ENCODE data around the gene RBM4B.
"Not testable (repeated sequence)": the region's sequence is repeated elsewhere in the genome, so short reads cannot be mapped to it uniquely, and the experiment has no call there.

Gene RBM4B

GRCh38 chr11:66686100-66686785, 8.6 kb upstream of the RBM4B start:
- no peak for DNase-seq

DNA sequence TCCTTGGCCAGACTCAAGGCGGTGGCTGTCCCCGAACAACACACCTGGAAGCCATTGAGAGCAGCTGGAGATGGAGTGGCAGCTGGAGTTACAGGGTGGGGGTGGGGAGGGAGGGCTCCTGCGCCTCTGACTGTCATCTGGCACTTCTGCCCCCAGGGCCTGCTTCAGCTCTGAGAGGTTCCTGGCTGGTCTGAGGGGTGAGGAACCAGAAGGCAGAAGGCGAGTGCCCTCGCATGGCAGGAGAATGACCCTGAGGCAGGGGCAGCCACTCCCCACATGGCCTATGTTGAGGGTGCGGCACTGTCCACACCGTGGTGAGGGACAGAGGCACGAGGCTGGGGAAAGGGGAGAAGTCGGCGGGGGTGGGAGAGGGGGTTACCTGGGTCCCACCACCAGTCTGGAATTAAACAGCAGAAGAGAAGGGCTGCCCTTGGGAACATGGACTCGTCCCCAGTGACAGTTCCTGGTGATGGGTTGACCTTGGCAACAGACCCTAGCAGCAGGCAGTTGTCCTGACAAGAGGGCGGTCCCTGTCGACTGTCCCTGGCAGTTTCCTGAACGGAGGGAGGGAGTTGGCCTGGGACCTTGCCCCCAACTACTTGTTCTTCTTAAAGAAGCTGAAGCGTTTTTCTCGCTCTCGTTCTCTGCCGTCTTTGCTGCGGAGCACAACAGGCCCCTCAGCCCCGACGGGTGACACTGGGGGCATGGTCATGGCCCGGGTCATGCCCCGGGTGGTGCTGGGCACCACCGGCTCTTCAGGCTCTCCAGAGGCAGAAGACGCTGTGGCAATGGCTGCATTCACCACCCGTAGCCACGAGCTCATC, 7.8 kb upstream of the RBM4B start:
- peak; percentile 20 for DNase-seq

DNA sequence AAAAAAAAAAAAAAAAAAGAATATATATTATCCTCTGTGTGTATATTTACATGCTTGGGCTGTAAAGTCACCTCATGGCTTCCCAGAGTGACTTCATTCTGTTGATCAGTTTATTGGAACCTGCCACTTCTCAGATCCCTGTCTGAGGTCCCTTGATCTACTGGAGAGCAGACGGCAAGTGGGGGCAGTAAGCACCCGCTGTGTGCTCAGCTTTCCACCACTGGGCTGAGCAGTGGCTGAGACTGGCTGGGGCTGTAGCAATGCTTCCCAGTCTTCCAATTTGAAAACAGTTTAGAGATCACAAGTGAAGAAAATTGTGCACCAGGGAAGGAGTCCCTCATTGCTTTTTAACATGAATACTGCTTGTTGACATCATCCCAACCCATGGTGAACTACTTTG, 6.9 kb upstream of the RBM4B start:
- no peak for DNase-seq

GRCh38 chr11:66683877-66684276, 6.2 kb upstream of the RBM4B start:
- DNase-seq = no peak

DNA sequence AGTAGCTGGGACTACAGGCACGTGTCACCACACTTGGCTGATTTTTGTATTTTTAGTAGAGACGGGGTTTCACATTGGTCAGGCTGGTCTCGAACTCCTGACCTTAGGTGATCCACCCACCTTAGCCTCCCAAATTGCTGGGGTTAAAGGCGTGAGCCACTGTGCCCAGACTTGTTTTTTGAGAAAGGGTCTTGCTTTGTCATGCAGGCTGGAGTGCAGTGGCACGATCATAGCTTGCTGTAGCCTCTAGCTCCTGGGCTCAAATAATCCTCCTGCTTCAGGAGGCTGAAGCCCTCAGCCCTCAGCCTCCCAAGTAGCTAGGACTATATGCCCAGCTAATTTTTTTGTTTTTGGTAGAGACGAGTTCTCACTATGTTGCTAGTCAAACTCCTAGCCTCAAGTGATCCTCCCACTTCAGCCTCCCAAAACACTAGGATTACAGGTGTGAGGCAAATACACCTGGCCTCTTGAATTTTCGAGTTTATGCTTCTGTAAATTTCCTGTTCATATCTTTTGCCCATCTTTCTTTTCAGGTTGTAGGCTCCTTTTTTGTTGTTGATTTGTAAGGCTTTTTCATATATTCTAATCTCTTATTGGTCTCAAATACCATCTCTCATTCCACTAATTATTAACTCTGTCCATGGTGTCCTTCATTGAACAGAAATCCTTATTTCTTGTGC, 3.4 kb upstream of the RBM4B start:
- no peak for DNase-seq

DNA sequence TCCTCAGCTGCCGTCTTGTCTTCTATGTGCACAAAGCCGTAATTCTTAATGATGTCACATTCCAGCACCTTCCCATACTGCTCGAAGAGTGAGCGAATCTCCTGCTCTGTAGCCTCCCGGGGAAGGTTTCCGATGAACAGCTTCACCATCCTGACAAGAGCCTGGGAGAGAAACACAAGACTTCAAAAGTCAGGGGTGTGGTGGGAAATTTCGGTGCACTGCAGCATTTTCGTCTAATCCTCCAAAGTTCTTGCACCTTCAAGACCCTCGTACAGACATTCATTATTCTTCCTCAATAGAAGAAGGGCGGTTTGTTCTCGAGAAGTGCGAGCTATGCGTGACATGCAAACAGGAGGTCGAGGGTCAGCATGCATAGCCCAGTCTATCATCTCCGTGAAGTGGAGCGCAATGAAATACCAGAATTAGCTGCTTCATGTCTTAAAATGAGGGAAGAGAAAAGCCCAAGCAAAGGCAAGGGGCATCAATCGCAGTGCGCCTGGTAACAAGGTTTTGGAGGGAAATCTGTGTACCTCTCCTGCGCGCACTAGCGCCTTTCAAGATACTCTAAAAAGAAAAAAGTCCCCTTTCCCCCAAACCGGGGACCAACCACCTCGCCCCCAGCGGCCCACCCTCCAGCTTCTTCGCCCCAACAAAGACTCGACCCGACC, 622 bp downstream of the RBM4B start:
- no peak for DNase-seq

DNA sequence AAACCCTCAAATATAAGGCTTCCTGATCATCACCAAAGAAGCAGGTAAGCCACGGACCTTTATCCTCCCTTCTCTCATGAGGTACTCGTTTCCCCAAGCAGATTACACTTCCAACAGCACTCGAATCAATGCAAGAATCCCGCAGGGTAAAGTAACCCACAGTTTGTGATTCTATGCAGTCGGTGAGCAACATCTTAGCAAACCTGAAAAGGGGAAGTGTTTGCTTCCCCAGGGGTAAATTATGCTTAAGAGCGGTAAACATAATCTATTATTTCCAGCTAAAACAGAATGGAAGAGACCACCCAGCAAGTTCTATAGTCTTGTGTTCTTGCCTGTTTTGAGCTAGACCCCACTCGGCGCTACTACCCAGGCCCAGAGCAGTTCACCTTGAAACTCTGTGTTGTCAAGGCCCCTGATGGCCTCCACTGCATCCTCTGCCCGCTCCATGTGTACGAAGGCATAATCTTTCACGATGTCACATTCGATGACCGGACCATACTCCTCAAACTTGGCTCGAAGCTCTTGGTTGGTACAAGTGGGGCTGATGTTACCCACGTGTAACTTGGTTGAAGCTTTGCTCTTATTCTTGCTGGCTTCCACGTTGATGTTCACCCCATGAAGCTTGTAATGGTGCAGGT, 1.3 kb downstream of the RBM4B start:
- no peak for DNase-seq

GRCh38 chr11:66674964-66675602, 2.6 kb downstream of the RBM4B start:
- no peak for DNase-seq

DNA sequence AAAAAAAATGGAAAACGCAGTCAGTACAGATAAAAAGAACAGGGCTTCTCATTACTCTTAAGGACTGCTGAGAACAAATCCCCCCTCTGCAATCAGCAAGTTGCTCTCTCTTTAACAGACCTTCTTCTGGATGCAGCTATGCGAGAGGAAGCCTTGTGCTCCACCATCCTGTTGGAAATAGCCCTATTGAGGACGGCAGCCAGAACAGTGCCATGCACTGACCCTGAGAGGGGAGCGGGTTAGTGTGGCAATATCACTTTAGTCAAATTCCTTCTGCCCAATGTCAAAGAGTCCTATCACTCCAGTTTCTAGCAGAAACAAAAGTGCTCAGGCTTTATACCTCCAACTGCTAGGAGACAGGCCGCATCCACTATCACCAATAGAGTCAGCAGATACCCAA, 6.9 kb downstream of the RBM4B start:
- DNase-seq = no peak

DNA sequence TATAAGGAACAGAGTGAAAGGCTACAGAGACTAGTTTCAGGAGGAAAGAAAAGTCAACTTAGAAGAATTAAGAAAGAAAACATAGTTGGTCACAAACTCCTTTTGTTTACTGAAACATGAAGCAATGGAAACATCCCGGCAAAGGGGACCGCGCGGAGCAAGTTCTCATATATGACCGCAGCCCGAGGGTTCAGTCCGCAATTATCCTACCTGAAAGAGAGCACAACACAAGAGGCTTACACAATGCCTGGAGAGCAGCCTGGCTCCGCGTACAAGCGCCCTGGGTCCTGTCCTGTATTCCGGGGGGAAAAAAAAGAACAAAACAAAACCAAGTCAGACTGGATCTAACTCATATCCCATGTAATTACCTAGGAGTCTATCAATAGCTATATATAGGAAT, 12.3 kb downstream of the RBM4B start:
- DNase-seq = no peak

DNA sequence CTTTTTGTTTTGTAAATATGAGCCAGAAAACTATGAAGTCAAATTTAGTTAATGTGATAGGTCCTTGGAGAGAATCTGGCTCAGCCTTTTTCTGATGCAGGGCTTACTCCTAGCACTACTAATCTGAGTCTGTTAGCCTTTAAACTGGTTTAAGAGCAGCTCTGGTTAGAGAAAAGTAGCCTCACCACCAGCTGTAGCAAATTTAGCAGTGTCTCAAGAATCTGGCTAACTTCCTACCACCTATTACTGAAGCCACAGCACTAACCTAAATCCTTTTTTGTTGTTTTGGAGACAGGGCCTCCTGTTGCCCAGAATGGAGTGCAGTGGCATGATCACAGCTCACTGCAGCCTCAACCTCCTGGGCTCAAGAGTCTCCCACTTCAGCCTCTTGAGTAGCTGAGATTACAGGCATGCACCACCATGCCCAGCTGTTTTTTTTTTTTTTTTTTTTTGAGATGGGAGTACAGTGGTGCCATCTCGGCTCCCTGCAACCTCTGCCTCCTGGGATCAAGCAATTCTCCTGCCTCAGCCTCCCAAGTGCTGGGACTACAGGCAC, 13.9 kb downstream of the RBM4B start:
- peak; percentile 30 for DNase-seq

DNA sequence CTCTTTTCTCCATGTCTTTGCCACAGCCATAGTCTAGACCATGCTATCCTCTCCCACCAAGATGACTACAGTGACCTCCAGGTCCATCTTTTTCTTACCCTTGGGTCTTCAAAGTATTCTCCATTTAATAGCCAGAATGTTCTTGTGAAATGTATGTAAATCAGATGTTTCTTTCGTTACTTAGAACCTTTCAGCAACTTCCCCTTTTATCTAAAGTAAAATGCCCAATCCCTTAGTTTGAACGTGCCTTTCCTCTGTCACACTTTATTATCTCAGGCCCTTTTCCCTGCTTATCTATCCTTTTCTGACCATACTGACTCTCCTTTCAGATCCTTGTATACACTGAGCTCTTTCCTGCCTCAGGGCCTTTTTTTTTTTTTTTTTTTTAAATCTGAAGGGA, 17.9 kb downstream of the RBM4B start:
- no peak for DNase-seq

DNA sequence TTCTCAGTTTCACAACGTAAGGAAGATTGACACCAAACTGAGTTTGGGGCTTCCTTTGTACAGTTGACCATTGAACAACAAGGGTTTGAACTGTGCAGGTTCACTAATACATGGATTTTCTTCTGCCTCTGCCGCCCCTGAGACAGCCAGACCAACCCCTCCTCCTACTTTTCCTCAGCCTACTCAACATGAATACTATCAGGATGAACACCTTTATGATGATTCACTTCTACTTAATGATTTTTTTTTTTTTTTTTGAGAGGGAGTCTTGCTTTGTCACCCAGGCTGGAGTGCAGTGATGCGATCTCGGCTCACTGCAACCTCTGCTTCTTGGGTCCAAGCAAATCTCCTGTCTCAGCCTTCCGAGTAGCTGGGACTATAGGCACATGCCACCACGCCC, 24.6 kb downstream of the RBM4B start:
- no peak for DNase-seq

- DNase-seq = no peak
Observed at GRCh38 chr11:66652651-66653050, 25.0 kb downstream of the RBM4B start.

- DNase-seq = no peak
Observed at GRCh38 chr11:66651016-66651415, 26.7 kb downstream of the RBM4B start.

GRCh38 chr11:66649903-66650302, 27.8 kb downstream of the RBM4B start:
- no peak for DNase-seq

DNA sequence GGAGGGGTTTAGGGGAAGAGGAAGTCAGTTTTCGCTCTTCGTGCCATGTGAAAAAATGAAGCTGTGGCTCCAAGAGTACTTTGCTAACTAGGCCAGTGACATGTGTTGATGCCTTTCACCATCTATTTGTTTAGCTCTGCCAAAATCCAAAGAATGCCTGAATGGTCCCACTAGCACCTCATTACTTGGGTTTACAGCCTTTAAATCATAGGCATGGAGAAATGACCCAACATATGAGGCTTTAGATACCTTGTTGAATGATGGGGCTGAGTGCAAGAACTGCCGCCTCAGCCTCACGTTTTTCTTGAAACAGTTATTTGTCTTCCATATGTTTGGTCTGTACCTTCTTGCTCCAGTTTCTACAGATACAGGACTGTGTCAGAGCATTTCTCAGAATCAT, 30.9 kb downstream of the RBM4B start:
- DNase-seq = no peak

DNA sequence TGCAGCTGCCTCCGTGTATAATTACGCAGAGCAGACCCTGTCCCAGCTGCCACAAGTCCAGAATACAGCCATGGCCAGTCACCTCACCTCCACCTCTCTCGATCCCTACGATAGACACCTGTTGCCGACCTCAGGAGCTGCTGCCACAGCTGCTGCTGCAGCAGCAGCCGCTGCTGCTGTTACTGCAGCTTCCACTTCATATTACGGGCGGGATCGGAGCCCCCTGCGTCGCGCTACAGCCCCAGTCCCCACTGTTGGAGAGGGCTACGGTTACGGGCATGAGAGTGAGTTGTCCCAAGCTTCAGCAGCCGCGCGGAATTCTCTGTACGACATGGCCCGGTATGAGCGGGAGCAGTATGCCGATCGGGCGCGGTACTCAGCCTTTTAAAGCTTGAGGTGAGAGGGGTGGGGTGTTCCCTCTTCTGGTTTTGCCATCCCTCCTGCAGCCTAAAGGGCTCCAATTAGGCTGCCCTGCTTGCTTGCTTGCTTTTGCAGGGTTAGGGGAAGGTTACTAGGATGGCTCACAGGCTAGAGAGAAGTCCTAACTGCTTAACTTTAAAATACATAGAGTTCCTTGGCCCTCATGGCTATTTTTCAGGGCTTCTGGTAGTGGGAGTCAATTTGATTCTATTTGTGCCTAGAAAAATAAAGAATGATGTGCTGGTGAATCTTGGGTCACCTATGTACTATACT, 33.8 kb downstream of the RBM4B start:
- no peak for DNase-seq

- no peak for DNase-seq
Observed at GRCh38 chr11:66641834-66642233, 35.9 kb downstream of the RBM4B start.

- not testable (repeated sequence) for DNase-seq
Observed at GRCh38 chr11:66639814-66640340, 37.8 kb downstream of the RBM4B start.

Data from NCI-H524 treated with DMSO at 0.1 percent for 48 hours (cell line).